ENCODE results near the gene SYNDIG1L. TPM values are rescaled to one million over a fixed set of nuclear protein-coding genes. Genes with fewer than 3 reads are reported as not detected.

The SYNDIG1L gene
- total RNA-seq, 1 donor: not detected

- no peak for DNase-seq (ENCODE audit: low read depth in 2 of 3, low spot score in 2 of 3)
Measured at GRCh38 chr14:74434294-74434693, 8.3 kb upstream of the SYNDIG1L start.

GRCh38 chr14:74429991-74430390 lies 4.0 kb upstream of the SYNDIG1L start:
- DNase-seq (ENCODE audit: low read depth in 2 of 3, low spot score in 2 of 3): no peak

- DNase-seq (ENCODE audit: low read depth in 2 of 3, low spot score in 2 of 3): no peak
Measured at GRCh38 chr14:74429221-74429691, 3.2 kb upstream of the SYNDIG1L start.

- DNase-seq (ENCODE audit: low read depth in 2 of 3, low spot score in 2 of 3): no peak
Measured at GRCh38 chr14:74427651-74428050, 1.6 kb upstream of the SYNDIG1L start.

GRCh38 chr14:74425525-74426201 lies 347 bp downstream of the SYNDIG1L start:
- peak in 2 of 3 donors; percentile 49 to 64 for DNase-seq (ENCODE audit: low read depth in 2 of 3, low spot score in 2 of 3)

GRCh38 chr14:74424606-74425005 lies 1.4 kb downstream of the SYNDIG1L start:
- DNase-seq (ENCODE audit: low read depth in 2 of 3, low spot score in 2 of 3): no peak

- no peak for DNase-seq (ENCODE audit: low read depth in 2 of 3, low spot score in 2 of 3)
Measured at GRCh38 chr14:74423246-74423645, 2.8 kb downstream of the SYNDIG1L start.

GRCh38 chr14:74421981-74422380 lies 4.0 kb downstream of the SYNDIG1L start:
- no peak for DNase-seq (ENCODE audit: low read depth in 2 of 3, low spot score in 2 of 3)

- no peak for DNase-seq (ENCODE audit: low read depth in 2 of 3, low spot score in 2 of 3)
Measured at GRCh38 chr14:74419086-74419485, 6.9 kb downstream of the SYNDIG1L start.

- DNase-seq (ENCODE audit: low read depth in 2 of 3, low spot score in 2 of 3): no peak
Measured at GRCh38 chr14:74418031-74418430, 8.0 kb downstream of the SYNDIG1L start.

GRCh38 chr14:74417611-74418010 lies 8.4 kb downstream of the SYNDIG1L start:
- no peak for DNase-seq (ENCODE audit: low read depth in 2 of 3, low spot score in 2 of 3)

GRCh38 chr14:74417201-74417600 lies 8.8 kb downstream of the SYNDIG1L start:
- no peak for DNase-seq (ENCODE audit: low read depth in 2 of 3, low spot score in 2 of 3)

- no peak for DNase-seq (ENCODE audit: low read depth in 2 of 3, low spot score in 2 of 3)
Measured at GRCh38 chr14:74415115-74415437, 10.9 kb downstream of the SYNDIG1L start.

GRCh38 chr14:74414403-74415114 lies 11.5 kb downstream of the SYNDIG1L start:
- no peak for DNase-seq (ENCODE audit: low read depth in 2 of 3, low spot score in 2 of 3)

GRCh38 chr14:74413627-74414026 lies 12.4 kb downstream of the SYNDIG1L start:
- no peak for DNase-seq (ENCODE audit: low read depth in 2 of 3, low spot score in 2 of 3)

GRCh38 chr14:74412753-74413152 lies 13.3 kb downstream of the SYNDIG1L start:
- DNase-seq (ENCODE audit: low read depth in 2 of 3, low spot score in 2 of 3): no peak

- DNase-seq (ENCODE audit: low read depth in 2 of 3, low spot score in 2 of 3): no peak
Measured at GRCh38 chr14:74411671-74412070, 14.3 kb downstream of the SYNDIG1L start.

GRCh38 chr14:74409441-74409840 lies 16.6 kb downstream of the SYNDIG1L start:
- DNase-seq (ENCODE audit: low read depth in 2 of 3, low spot score in 2 of 3): no peak

- DNase-seq (ENCODE audit: low read depth in 2 of 3, low spot score in 2 of 3): no peak
Measured at GRCh38 chr14:74408870-74409269, 17.1 kb downstream of the SYNDIG1L start.

- no peak for DNase-seq (ENCODE audit: low read depth in 2 of 3, low spot score in 2 of 3)
Measured at GRCh38 chr14:74407801-74408154, 18.2 kb downstream of the SYNDIG1L start.

GRCh38 chr14:74407021-74407800 lies 18.8 kb downstream of the SYNDIG1L start:
- DNase-seq (ENCODE audit: low read depth in 2 of 3, low spot score in 2 of 3): no peak

- no peak for DNase-seq (ENCODE audit: low read depth in 2 of 3, low spot score in 2 of 3)
Measured at GRCh38 chr14:74405663-74406062, 20.3 kb downstream of the SYNDIG1L start.

Measured in hematopoietic multipotent progenitor cell (in vitro differentiated cells).